Heart left ventricle (tissue), 13 donors: Measurements from ENCODE around the gene EIF5B.
"Not testable (repeated sequence)": the region's sequence is repeated elsewhere in the genome, so short reads cannot be mapped to it uniquely, and the experiment has no call there.

Experiments used
- CTCF ChIP-seq, 12 donors: fragments of 200-600 bp; sonication (generic) in 4 of 12; IDR thresholded peaks; one replicate each; pipeline versions ENCODE4 v1.5.0 to v1.8.0; 2018 to 2022; ENCODE audit warnings: antibody characterized with exemption in 12 of 12, mild to moderate bottlenecking in 5 of 12
- POLR2A ChIP-seq, 2 donors: fragments of 450-650 bp; IDR thresholded peaks; one replicate each; pipeline ENCODE4 v1.6.1; 2017; ENCODE audit warnings: antibody characterized with exemption in 2 of 2, mild to moderate bottlenecking in 2 of 2, moderate library complexity in 2 of 2
- donor health status: ischemic (EF 13 %, LVEDD 7.1; RV severe dilation, severe dysfunction).
- donor health status: DM: no; HTN: yes; CAD: no.
- donor health status: DM: no; HTN: no; CAD: no.
- donor health status: ischemic (EF 25% LVEDD 6.9; RV normal size, moderate dysfunction).
- donor health status: ischemic (EF 25% LVEDD 5.7; RV mildly dilated, moderate dysfunction).
- donor health status: ischemic (EF 35%, LVEDD 5.7; RV mildly dilated, moderate dysfunction).
- donor health status: nonischemic (EF 11% LVEDD 7.7; RV severe dilation, severe dysfunction).
- donor health status: DM: yes; HTN: yes; CAD: no.
- donor health status: PGD.
- donor health status: ischemic (EF 29% LVEDD 5.4; RV normal size, mild dysfunction).
- donor health status: nonischemic (EF 23%, LVEDD 6.1; RV moderate dilation, normal function).

- TF ChIP-seq POLR2A, CTCF (IDR thresholded peaks at IDR 0.05): not testable (repeated sequence)
Observed at GRCh38 chr2:99345446-99345845, 8.3 kb downstream of the EIF5B start.
